ENCODE data around the gene STAT6. TPM values are rescaled to one million over a fixed set of nuclear protein-coding genes. Genes with fewer than 3 reads are reported as not detected.

STAT6 gene
- total RNA-seq, 1 experiment from 2014 or later = 44.4 TPM

- Histone ChIP-seq H3K23me2 (ENCODE audit: insufficient read length, low read depth, low read length, poor library complexity, severe bottlenecking) (no peaks in the 10 kb centered on the region), H3K79me2 (ENCODE audit: insufficient read depth, low read length) (no peaks in the 10 kb centered on the region), H4K5ac (ENCODE audit: insufficient read length, low read depth, low read length) (no peak overlapping the region), H4K8ac (replicated peaks; ENCODE audit: insufficient read length, low read depth, low read length) (no peak overlapping the region), H4K91ac (ENCODE audit: insufficient read length, low read depth, low read length) (no peak overlapping the region), H3K18ac (ENCODE audit: insufficient read length, low read depth, low read length) (no peak overlapping the region), H3K23ac (ENCODE audit: insufficient read length, low read depth, low read length) (no peak overlapping the region), H3K4ac (ENCODE audit: low read depth, low read length) (no peak overlapping the region), H3K4me2 (ENCODE audit: insufficient read depth, insufficient read length, low read length) (no peak overlapping the region), H2BK12ac (ENCODE audit: insufficient read length, low read depth, low read length) (no peak overlapping the region), H3K27ac (ENCODE audit: insufficient read length, low read depth, low read length) (no peak overlapping the region), H3K9me3 (ENCODE audit: control insufficient read depth, low read depth, low read length) (no peaks in the 10 kb centered on the region), H3K79me1 (ENCODE audit: insufficient read depth, low read depth, low read length, poor library complexity, severe bottlenecking) (no peaks in the 10 kb centered on the region), H2AFZ (ENCODE audit: low read length) (no peak overlapping the region), H3K27me3 (ENCODE audit: insufficient read depth, low read length) (no peaks in the 10 kb centered on the region), H2AK5ac (ENCODE audit: insufficient read length, low read length) (no peak overlapping the region), H2BK5ac (ENCODE audit: insufficient read length, low read length) (no peak overlapping the region), H2BK20ac (ENCODE audit: low read depth, low read length, poor library complexity, severe bottlenecking) (no peak overlapping the region), H4K20me1 (ENCODE audit: control insufficient read depth, insufficient read depth, insufficient read length) (no peaks in the 10 kb centered on the region), H3K4me1 (ENCODE audit: insufficient read depth, low read length) (no peaks in the 10 kb centered on the region; the same call in 1 of the 2 replicates), H3K9ac (ENCODE audit: extremely low read depth, insufficient read length, low read length) (no peak overlapping the region), H3T11ph (ENCODE audit: low read length) (no peak overlapping the region), H2BK120ac (ENCODE audit: low read depth, low read length, poor library complexity, severe bottlenecking) (no peak overlapping the region), H3K56ac (ENCODE audit: insufficient read length, low read depth, low read length) (no peak overlapping the region), H2BK15ac (ENCODE audit: low read depth, low read length) (no peak overlapping the region), H3K14ac (ENCODE audit: insufficient read depth, low read length) (no peak overlapping the region)
- Mint-ChIP-seq H3K27ac (peak overlapping the region in 2 of 3 experiments; percentile 88 to 97; a peak in 4 of 7 replicates), H3K4me3 (no peak overlapping the region), H3K36me3 (ENCODE audit: insufficient read depth in 1 of 3, low read depth in 3 of 3) (peaks cover 15 to 76% (median 64%) of the 10 kb centered on the region in 3 experiments), H3K27me3 (ENCODE audit: low read depth) (no peaks in the 10 kb centered on the region; the same call in 1 of the 2 replicates), H3K4me1 (peaks cover 33 to 42% of the 10 kb centered on the region in 2 experiments), H3K9me3 (no peaks in the 10 kb centered on the region)
- DNase-seq = no peak
- no peak for TF ChIP-seq CTCF (conservative IDR thresholded peaks at IDR 0.05)
- WGBS (ENCODE audit: extremely low coverage, insufficient read length, low lambda C conversion rate) = no CpG with 5 or more reads among the region's 6 CpGs
Observed at GRCh38 chr12:57096099-57096572, 15.0 kb downstream of the STAT6 start.
